GM12875 (cell line): ENCODE results near the gene GZMM.

Experiments used
- H3K4me3 ChIP-seq: one replicate; pipeline ENCODE4 v1.5.1; 2011; ENCODE audit warnings: low read depth, low read length, control low read depth
- TF ChIP-seq, protein P1 (sequence below): IDR thresholded peaks from 2 replicates; pipeline ENCODE4 v1.5.1; 2011; ENCODE audit warnings: low read depth, mild to moderate bottlenecking, control low read depth, inconsistent platforms, low read length, moderate library complexity, borderline replicate concordance; ENCODE audit not compliant: insufficient read depth

The GZMM gene

DNA sequence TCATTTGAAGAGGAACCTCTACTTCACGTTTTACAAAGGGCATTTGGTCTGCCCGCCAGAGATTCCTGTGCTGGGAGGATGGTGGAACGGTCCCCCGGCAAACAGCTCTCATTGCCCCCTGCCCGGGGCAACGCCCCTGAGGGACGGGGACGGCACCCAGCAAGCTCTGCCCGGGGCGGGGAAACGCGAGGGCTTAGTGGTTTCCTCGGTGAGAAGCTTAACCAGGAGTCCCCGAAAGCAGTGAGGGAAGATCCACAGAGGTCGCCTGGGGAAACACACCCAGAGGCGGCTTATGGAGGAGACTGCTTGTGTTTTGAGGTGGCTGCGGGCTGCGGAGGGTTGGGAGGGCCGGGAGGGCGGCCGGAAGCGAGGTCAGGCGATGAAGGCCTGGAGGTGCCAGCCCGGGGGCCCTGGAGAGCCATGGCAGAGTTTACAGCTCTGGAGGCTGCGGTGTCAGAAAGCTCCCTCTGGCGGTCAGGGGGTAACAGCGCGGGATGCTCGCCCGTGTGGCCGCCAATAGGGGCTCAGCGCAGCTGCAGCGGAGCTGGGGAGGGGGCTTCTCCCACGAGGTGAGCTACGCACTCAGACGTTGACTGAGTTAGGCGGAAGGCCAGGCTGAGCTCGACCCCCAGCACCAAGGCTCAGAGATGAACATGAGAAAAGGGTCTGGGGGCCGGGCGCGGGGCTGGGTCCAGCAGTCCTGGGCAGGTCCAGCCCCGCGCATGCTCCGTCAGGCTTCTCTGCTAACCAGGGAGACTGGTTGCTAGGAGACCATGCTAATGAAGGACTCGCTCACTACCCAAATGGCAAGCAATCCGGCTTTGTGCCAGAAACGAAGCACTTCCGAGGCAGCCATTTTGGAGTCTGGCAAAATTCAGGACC, 37.2 kb upstream of the GZMM start:
- H3K4me3 ChIP-seq: peak overlapping the region; percentile 98
- TF ChIP-seq, protein P1, sequence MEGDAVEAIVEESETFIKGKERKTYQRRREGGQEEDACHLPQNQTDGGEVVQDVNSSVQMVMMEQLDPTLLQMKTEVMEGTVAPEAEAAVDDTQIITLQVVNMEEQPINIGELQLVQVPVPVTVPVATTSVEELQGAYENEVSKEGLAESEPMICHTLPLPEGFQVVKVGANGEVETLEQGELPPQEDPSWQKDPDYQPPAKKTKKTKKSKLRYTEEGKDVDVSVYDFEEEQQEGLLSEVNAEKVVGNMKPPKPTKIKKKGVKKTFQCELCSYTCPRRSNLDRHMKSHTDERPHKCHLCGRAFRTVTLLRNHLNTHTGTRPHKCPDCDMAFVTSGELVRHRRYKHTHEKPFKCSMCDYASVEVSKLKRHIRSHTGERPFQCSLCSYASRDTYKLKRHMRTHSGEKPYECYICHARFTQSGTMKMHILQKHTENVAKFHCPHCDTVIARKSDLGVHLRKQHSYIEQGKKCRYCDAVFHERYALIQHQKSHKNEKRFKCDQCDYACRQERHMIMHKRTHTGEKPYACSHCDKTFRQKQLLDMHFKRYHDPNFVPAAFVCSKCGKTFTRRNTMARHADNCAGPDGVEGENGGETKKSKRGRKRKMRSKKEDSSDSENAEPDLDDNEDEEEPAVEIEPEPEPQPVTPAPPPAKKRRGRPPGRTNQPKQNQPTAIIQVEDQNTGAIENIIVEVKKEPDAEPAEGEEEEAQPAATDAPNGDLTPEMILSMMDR: peak; percentile 98

DNA sequence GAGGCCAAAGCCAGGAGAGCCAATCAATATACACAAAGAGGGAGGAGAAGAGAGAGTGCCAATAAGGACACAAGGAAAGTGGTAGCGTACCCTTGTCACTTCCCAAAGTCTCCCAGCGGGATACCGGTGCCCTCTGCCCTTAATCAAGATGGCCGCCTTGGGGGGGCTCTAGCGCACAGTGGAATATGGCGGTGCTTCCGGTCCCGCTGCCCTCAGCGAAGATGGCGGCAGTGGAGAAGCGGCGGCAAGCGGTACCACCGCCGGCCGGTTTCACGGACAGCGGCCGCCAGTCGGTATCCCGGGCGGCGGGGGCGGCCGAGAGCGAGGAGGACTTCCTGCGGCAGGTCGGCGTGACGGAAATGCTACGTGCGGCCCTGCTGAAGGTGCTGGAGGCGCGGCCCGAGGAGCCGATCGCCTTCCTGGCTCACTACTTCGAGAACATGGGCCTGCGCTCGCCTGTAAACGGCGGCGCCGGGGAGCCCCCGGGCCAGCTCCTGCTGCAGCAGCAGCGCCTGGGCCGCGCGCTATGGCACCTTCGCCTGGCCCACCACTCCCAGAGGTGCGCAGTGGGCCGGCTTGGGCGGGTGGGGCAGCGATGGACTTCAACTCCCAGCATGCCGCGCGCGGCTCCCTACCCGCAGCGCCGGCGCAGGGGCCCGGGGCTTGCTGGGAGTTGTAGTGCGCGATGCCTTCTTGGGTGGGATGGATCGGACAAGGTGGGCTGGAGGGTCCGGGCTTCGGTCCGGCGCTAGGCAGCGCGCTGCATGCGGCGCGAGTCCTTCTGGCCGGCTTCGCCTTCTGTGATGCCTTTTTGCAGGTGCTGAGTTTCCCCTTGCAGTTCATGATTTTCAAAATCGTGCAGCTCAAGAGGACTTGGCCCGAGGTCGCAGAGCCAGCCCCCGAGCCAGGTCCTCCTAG, 36.3 kb upstream of the GZMM start, which contains the start of gene TPGS1:
Gene TPGS1 (plus strand): TSS at position 212 of the 918 bp plus-strand sequence. CDS start 10 bp downstream, at position 222.
- TF ChIP-seq, protein P1: no peak
- peak within 1 kb of the TSS; percentile 98 for H3K4me3 ChIP-seq

DNA sequence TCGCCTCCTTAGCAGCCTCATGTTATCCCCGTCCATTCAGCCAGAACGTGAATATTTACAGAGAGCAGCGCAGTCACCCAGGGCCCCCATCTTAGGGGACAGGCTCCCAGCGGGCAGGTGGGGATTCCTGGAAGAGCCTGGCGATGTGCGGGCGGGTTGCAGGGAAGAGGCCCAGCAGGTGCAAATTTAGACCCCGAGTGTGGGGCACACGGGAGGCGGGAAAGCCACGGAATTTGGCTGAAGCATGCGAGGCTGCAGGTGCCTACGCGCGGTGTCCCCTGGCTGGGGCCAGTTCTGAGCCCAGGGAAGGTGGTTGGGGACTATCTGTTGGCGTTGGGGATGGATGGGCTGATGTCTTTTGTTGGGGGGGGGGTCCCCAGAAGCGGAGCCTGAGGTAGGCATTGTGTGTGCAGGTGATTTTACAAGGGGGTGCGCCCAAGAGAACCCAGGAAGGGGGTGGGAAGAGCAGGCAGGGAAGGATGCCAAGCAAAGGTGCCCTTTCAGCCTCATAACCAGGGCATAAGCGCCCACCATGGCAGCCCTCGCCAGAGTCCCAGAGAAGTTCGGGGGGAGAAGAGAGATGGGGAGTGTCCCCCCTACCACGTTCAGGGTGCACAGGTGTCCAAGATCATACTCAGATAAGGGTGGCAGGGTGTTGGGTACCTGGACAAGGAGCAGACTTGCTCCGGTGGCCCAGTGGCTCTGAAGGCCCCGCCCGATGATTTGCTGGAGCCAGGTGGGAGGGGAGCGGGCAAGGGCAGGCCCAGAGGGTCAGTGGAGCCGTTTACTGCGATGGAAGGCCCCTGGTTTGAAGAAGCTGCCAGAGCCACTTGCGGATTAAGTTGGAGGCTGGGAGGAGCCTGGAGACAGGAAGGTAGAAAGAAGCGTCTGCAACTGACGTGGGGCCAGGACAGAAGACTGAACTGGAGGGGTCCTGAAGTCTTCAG, 35.4 kb upstream of the GZMM start:
- TF ChIP-seq, protein P1: no peak
- peak overlapping the region; percentile 98 for H3K4me3 ChIP-seq

GRCh38 chr19:510606-511100, 33.2 kb upstream of the GZMM start:
- TF ChIP-seq, protein P1: peak; percentile 100
- no peak overlapping the region for H3K4me3 ChIP-seq

DNA sequence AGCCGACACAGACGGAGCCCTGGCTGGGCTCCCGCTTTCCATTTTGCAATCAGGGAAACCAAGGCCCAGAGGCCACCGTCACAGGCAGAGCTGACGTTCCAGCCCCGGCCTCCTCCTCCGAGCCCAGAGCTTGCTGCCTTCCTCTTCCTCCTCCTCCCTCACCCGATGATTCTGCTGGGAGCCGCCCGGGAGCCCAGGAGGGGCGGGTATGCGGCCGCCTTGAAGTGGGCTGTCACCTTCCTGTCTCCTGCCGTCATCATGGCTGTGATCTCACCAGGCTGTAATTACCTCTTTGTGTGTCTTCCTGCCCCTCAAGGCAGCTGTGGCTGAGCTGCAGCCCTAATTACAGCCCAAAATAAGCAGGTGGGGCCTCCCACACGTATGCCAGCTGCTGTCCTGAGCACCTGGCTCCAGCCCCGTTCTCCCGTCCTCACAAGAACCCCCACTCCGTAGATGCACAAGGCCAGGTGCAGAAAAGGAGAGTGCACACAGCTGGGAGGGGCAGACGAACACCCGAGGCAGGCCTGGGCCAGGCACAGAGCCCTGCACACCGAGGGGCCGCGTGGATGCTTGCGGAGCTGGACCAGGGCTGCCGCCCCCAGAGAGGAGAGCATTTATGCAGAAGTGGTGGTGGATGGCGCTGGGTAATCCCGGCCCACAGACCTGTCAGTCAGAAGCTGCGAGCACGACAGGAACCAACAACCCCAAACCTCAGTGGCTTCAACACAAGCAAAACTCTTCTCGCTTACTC, 32.6 kb upstream of the GZMM start:
- H3K4me3 ChIP-seq: no peak overlapping the region
- TF ChIP-seq, protein P1: no peak
